Peyer's patch (tissue), 4 donors: Measurements from ENCODE around the gene ID1. TPM values are rescaled to one million over a fixed set of nuclear protein-coding genes. Genes with fewer than 3 reads are reported as not detected.

Experiments
- DNase-seq, 3 donors: peaks; one replicate each; pipeline ENCODE4 v3.0.0-alpha.2; 2017 to 2019
- H3K27ac ChIP-seq, 4 donors: fragments of 200-600 bp; sonication (generic); one replicate each; pipeline ENCODE4 v1.5.1; 2016 to 2019
- H3K27me3 ChIP-seq, 2 donors: fragments of 200-600 bp; sonication (generic); one replicate each; pipeline ENCODE4 v1.5.1; 2019
- H3K36me3 ChIP-seq, 3 donors: fragments of 200-600 bp; sonication (generic); one replicate each; pipeline ENCODE4 v1.5.1; 2016 to 2019
- H3K4me1 ChIP-seq, 4 donors: fragments of 200-600 bp; sonication (generic); one replicate each; pipeline ENCODE4 v1.5.1; 2016 to 2019
- H3K4me3 ChIP-seq, 4 donors: fragments of 200-600 bp; sonication (generic); 1 replicate in 3 of 4; 2 replicates in 1 of 4; pipeline ENCODE4 v1.5.1; 2016 to 2019; ENCODE audit warnings: mild to moderate bottlenecking in 1 of 4
- H3K9me3 ChIP-seq, 4 donors: fragments of 200-600 bp; sonication (generic); one replicate each; pipeline ENCODE4 v1.5.1; 2016 to 2019; ENCODE audit warnings: mild to moderate bottlenecking in 1 of 4
- CTCF ChIP-seq, 6 experiments: fragments of 450-650 bp in 4 of 6; fragments of 200-600 bp in 2 of 6; sonication (generic) in 1 of 6; IDR thresholded peaks; one replicate each; pipeline ENCODE4 v1.5.1; 2017 to 2019; ENCODE audit warnings: antibody characterized with exemption in 6 of 6, mild to moderate bottlenecking in 3 of 6, moderate library complexity in 1 of 6
- POLR2A ChIP-seq, 2 donors: fragments of 450-650 bp; IDR thresholded peaks; one replicate each; pipeline ENCODE4 v1.5.1; 2017; ENCODE audit warnings: antibody characterized with exemption in 2 of 2, mild to moderate bottlenecking in 2 of 2, moderate library complexity in 2 of 2
- total RNA-seq, 4 donors: library from RNA; depleted of rRNA; stranded (reverse); fragments of >200 nt; gene quantifications; one replicate each; pipeline ENCODE4 v1.1.0, GENCODE V29; 2016

ID1 gene
- total RNA-seq, 4 donors from 2014 or later = 408 to 760 (median 570) TPM

- no peak for TF ChIP-seq CTCF (IDR thresholded peaks at IDR 0.05)
- H3K4me1 ChIP-seq = peaks cover 0 to 11% (median 5%) of the 10 kb centered on the region in 4 donors
- DNase-seq = no peak
- H3K27ac ChIP-seq = peak overlapping the region in 3 of 4 donors; percentile 82 to 94 (median 90)
- no peak overlapping the region for H3K4me3 ChIP-seq
- no peaks in the 10 kb centered on the region for H3K9me3 ChIP-seq
- no peaks in the 10 kb centered on the region for H3K36me3 ChIP-seq
- no peaks in the 10 kb centered on the region for H3K27me3 ChIP-seq
These were observed 7.6 kb upstream of the ID1 start for GRCh38 chr20:31597481-31597855.

- DNase-seq = no peak
- H3K27ac ChIP-seq = peak overlapping the region in 2 of 4 donors; percentile 70 to 92
- no peak overlapping the region for H3K4me3 ChIP-seq
- peaks cover 0 to 12% (median 8%) of the 10 kb centered on the region in 4 donors for H3K4me1 ChIP-seq
- no peaks in the 10 kb centered on the region for H3K9me3 ChIP-seq
- no peaks in the 10 kb centered on the region for H3K27me3 ChIP-seq
- H3K36me3 ChIP-seq = no peaks in the 10 kb centered on the region
- no peak for TF ChIP-seq POLR2A (IDR thresholded peaks at IDR 0.05)
- no peak for TF ChIP-seq CTCF (IDR thresholded peaks at IDR 0.05)
These were observed 2.7 kb upstream of the ID1 start for GRCh38 chr20:31602431-31602778.

GRCh38 chr20:31602779-31603441, 2.2 kb upstream of the ID1 start:
- TF ChIP-seq CTCF (IDR thresholded peaks at IDR 0.05) (no peak), POLR2A (IDR thresholded peaks at IDR 0.05) (peak in 1 of 2 donors; percentile 24)
- peak in 1 of 3 donors; percentile 66 for DNase-seq
- Histone ChIP-seq H3K9me3 (no peaks in the 10 kb centered on the region), H3K4me3 (no peak overlapping the region), H3K27ac (peak overlapping the region in 3 of 4 donors; percentile 70 to 92 (median 86)), H3K27me3 (no peaks in the 10 kb centered on the region), H3K4me1 (peaks cover 0 to 12% (median 8%) of the 10 kb centered on the region in 4 donors), H3K36me3 (no peaks in the 10 kb centered on the region)

GRCh38 chr20:31603822-31604566, 1.1 kb upstream of the ID1 start:
- no peaks in the 10 kb centered on the region for H3K27me3 ChIP-seq
- peak overlapping the region; percentile 67 to 95 (median 70) for H3K4me3 ChIP-seq
- no peaks in the 10 kb centered on the region for H3K36me3 ChIP-seq
- TF ChIP-seq CTCF (IDR thresholded peaks at IDR 0.05) (no peak), POLR2A (IDR thresholded peaks at IDR 0.05) (peak; percentile 92 to 96)
- H3K27ac ChIP-seq = peak overlapping the region; percentile 72 to 99 (median 89)
- peak; percentile 85 to 98 (median 97) for DNase-seq
- peaks cover 0 to 18% (median 8%) of the 10 kb centered on the region in 4 donors for H3K4me1 ChIP-seq
- no peaks in the 10 kb centered on the region for H3K9me3 ChIP-seq

- Histone ChIP-seq H3K27me3 (no peaks in the 10 kb centered on the region), H3K4me1 (peaks cover 0 to 24% (median 8%) of the 10 kb centered on the region in 4 donors), H3K36me3 (no peaks in the 10 kb centered on the region), H3K9me3 (no peaks in the 10 kb centered on the region), H3K27ac (peak overlapping the region; percentile 72 to 99 (median 89)), H3K4me3 (peak overlapping the region; percentile 67 to 95 (median 70))
- no peak for DNase-seq
- no peak for TF ChIP-seq CTCF (IDR thresholded peaks at IDR 0.05)
- TF ChIP-seq POLR2A (IDR thresholded peaks at IDR 0.05) = no peak
These were observed 490 bp upstream of the ID1 start for GRCh38 chr20:31604567-31605030.
